SK-N-SH (cell line): ENCODE measurements around the gene NOX5. TPM values are rescaled to one million over a fixed set of nuclear protein-coding genes. Genes with fewer than 3 reads are reported as not detected.

Experiments
- CTCF ChIA-PET: fragments of 300-600, 350-600 bp; formaldehyde crosslinking; extraction: SDS; loops from one replicate; lab custom pipeline; 2021; lab: Yijun Ruan, JAX
- POLR2A ChIA-PET: fragments of 350-600 bp; sonication (Branson Sonifier 250); formaldehyde crosslinking; extraction: SDS; loops from one replicate; lab custom pipeline; 2020; ENCODE audit warnings: antibody characterized with exemption, inconsistent platforms; lab: Yijun Ruan, JAX
- DNase-seq: peaks from one replicate; pipeline ENCODE4 v3.0.0; 2012
- H2AFZ ChIP-seq: fragments of 200-600 bp; sonication (generic); 2 replicates; pipeline ENCODE4 v1.8.1; 2016; ENCODE audit warnings: antibody characterized with exemption, mild to moderate bottlenecking, low read depth
- H3F3A ChIP-seq: fragments of 200-600 bp; sonication (generic); replicated peaks from 2 replicates; pipeline ENCODE3; 2016; ENCODE audit warnings: antibody characterized with exemption, mild to moderate bottlenecking; ENCODE audit not compliant: insufficient read depth
- H3K27ac ChIP-seq, 2 experiments: fragments of 200-500 bp in 1 of 2; fragments of 200-600 bp in 1 of 2; sonication (Bioruptor generic) in 1 of 2; sonication (generic), shearing (Covaris generic) in 1 of 2; 2 replicates each; pipeline versions ENCODE4 v1.5.1 to v1.6.1; 2014 to 2016; ENCODE audit warnings: low read depth in 2 of 2, inconsistent platforms in 1 of 2, low read length in 1 of 2, mild to moderate bottlenecking in 1 of 2, mixed read lengths in 1 of 2
- H3K27me3 ChIP-seq: fragments of 200-600 bp; sonication (generic), shearing (Covaris generic); 2 replicates; pipeline ENCODE4 v1.6.1; 2016; ENCODE audit warnings: mixed run types; ENCODE audit not compliant: insufficient read depth
- H3K36me3 ChIP-seq, 2 experiments: fragments of 200-500 bp in 1 of 2; fragments of 200-600 bp in 1 of 2; sonication (Bioruptor generic) in 1 of 2; sonication (generic) in 1 of 2; replicated peaks in 1 of 2; 2 replicates each; pipeline versions ENCODE3 to v1.5.1; 2014 to 2016; ENCODE audit warnings: low read length in 1 of 2, mild to moderate bottlenecking in 1 of 2; ENCODE audit not compliant: insufficient read depth in 2 of 2, control insufficient read depth in 1 of 2
- H3K4me1 ChIP-seq, 2 experiments: fragments of 200-500 bp in 1 of 2; fragments of 200-600 bp in 1 of 2; sonication (Bioruptor generic) in 1 of 2; sonication (generic), shearing (Covaris generic) in 1 of 2; 2 replicates each; pipeline versions ENCODE4 v1.5.1 to v1.6.1; 2014 to 2016; ENCODE audit warnings: low read depth in 1 of 2, low read length in 1 of 2, mixed run types in 1 of 2; ENCODE audit not compliant: insufficient read depth in 2 of 2, control insufficient read depth in 1 of 2
- H3K4me2 ChIP-seq: fragments of 200-600 bp; sonication (generic), shearing (Covaris generic); 2 replicates; pipeline ENCODE4 v1.6.1; 2017; ENCODE audit warnings: mixed run types
- H3K4me3 ChIP-seq, 2 experiments: fragments of 200-500 bp in 1 of 2; fragments of 200-600 bp in 1 of 2; sonication (Bioruptor generic) in 1 of 2; sonication (generic), shearing (Covaris generic) in 1 of 2; 2 replicates each; pipeline versions ENCODE4 v1.5.1 to v1.8.1; 2014 to 2016; ENCODE audit warnings: low read depth in 2 of 2, inconsistent platforms in 1 of 2, low read length in 1 of 2, mild to moderate bottlenecking in 1 of 2, mixed read lengths in 1 of 2, moderate library complexity in 1 of 2
- H3K79me2 ChIP-seq: fragments of 200-600 bp; sonication (generic); 2 replicates; pipeline ENCODE4 v1.8.1; 2017; ENCODE audit warnings: mild to moderate bottlenecking; ENCODE audit not compliant: insufficient read depth
- H3K9ac ChIP-seq: fragments of 200-600 bp; sonication (generic); 2 replicates; pipeline ENCODE4 v1.6.1; 2017; ENCODE audit warnings: mixed run types
- H3K9me2 ChIP-seq: fragments of 200-600 bp; sonication (generic); 2 replicates; pipeline ENCODE4 v1.6.1; 2017; ENCODE audit warnings: mixed run types
- H3K9me3 ChIP-seq: fragments of 200-600 bp; sonication (generic); 2 replicates; pipeline ENCODE4 v1.6.1; 2017; ENCODE audit warnings: mixed run types, mild to moderate bottlenecking, moderate library complexity
- H4K20me1 ChIP-seq: fragments of 200-600 bp; sonication (generic); 2 replicates; pipeline ENCODE4 v1.6.1; 2017; ENCODE audit warnings: mild to moderate bottlenecking, mixed run types; ENCODE audit not compliant: insufficient read depth
- CHD2 ChIP-seq: fragments of 150-350 bp; IDR thresholded peaks from 2 replicates; pipeline ENCODE4 v1.6.1; 2018; ENCODE audit warnings: low read length; ENCODE audit not compliant: partially characterized antibody
- ELF1 ChIP-seq: IDR thresholded peaks from 2 replicates; pipeline ENCODE4 v1.4.0; 2012
- EP300 ChIP-seq, 2 experiments: IDR thresholded peaks; 2 replicates each; pipeline versions ENCODE4 v1.4.0 to v1.6.1; 2012; ENCODE audit warnings: borderline replicate concordance in 1 of 2, low read depth in 1 of 2, low read length in 1 of 2
- FOXM1 ChIP-seq: IDR thresholded peaks from 2 replicates; pipeline ENCODE4 v1.4.0; 2012; ENCODE audit warnings: low read depth, mild to moderate bottlenecking
- GABPA ChIP-seq: IDR thresholded peaks from 2 replicates; pipeline ENCODE4 v1.4.0; 2012; ENCODE audit warnings: low read depth, mild to moderate bottlenecking
- IRF3 ChIP-seq: fragments of 150-350 bp; IDR thresholded peaks from 2 replicates; pipeline ENCODE4 v1.6.1; 2016; ENCODE audit warnings: mild to moderate bottlenecking, low read depth, low read length
- MEF2A ChIP-seq: IDR thresholded peaks from 2 replicates; pipeline ENCODE4 v1.4.0; 2012; ENCODE audit warnings: low read depth, borderline replicate concordance
- NRF1 ChIP-seq: IDR thresholded peaks from 2 replicates; pipeline ENCODE4 v1.6.1; 2012; ENCODE audit warnings: low read depth, mild to moderate bottlenecking, low read length
- POLR2AphosphoS5 ChIP-seq: IDR thresholded peaks from 2 replicates; pipeline ENCODE4 v1.6.1; 2012; ENCODE audit warnings: low read depth, low read length
- RFX5 ChIP-seq: IDR thresholded peaks from 2 replicates; pipeline ENCODE4 v1.6.1; 2012; ENCODE audit warnings: mild to moderate bottlenecking, improper control_type of control experiment, low read length
- TCF12 ChIP-seq: IDR thresholded peaks from 2 replicates; pipeline ENCODE4 v1.4.0; 2012
- USF2 ChIP-seq: fragments of 150-350 bp; IDR thresholded peaks from 2 replicates; pipeline ENCODE4 v1.6.1; 2017; ENCODE audit warnings: antibody characterized with exemption, low read length, low read depth, borderline replicate concordance
- ZBTB33 ChIP-seq: IDR thresholded peaks from 2 replicates; pipeline ENCODE4 v1.4.0; 2012; ENCODE audit warnings: low read depth, borderline replicate concordance
- WGBS: methylation state at CpG from one replicate; pipeline ENCODE4 v1.1.6; 2017; ENCODE audit warnings: low lambda C conversion rate; 5-methylcytosine and 5-hydroxymethylcytosine counted together
- polyA plus RNA-seq, 3 experiments: library from polyadenylated mRNA; depleted of rRNA; stranded (reverse); fragments of >200 nt; gene quantifications; 2 replicates each; pipeline ENCODE4 v1.2.3, GENCODE V29; 2012

NOX5 gene
- polyA plus RNA-seq, 1 of the 3 experiments (the other 2 are of a cell fraction) = 0.05 TPM

- Histone ChIP-seq H3K27ac (no peak overlapping the region), H3K9ac (no peak overlapping the region), H3K36me3 (no peaks in the 10 kb centered on the region), H3K79me2 (no peaks in the 10 kb centered on the region), H3K4me3 (no peak overlapping the region), H3K27me3 (no peaks in the 10 kb centered on the region), H3K4me2 (no peak overlapping the region), H3K4me1 (peaks cover 0 to 13% of the 10 kb centered on the region in 2 experiments; a peak in 3 of 4 replicates), H4K20me1 (no peaks in the 10 kb centered on the region), H3F3A (no peaks in the 10 kb centered on the region), H3K9me3 (no peaks in the 10 kb centered on the region), H2AFZ (no peak overlapping the region), H3K9me2 (no peaks in the 10 kb centered on the region)
- ChIA-PET CTCF (interaction anchor here (0.9 kb wide), 1 partner anchor 11 kb away, joined by 4 read pairs; no protein-coding TSS in a partner anchor), POLR2A (no interaction called here)
- 60% methylated on average over 1 of the region's 1 CpG for WGBS
- no peak for DNase-seq
- TF ChIP-seq FOXM1 (no peak), NRF1 (no peak), RFX5 (no peak), USF2 (no peak), CHD2 (no peak), POLR2AphosphoS5 (no peak), IRF3 (no peak), EP300 (IDR thresholded peaks at IDR 0.05; ENCODE audit: borderline replicate concordance in 1 of 2, low read depth in 1 of 2, low read length in 1 of 2) (no peak)
Observed at GRCh38 chr15:69070396-69070795, 55.9 kb downstream of the NOX5 start.

GRCh38 chr15:69071260-69071659 is 56.8 kb downstream of the NOX5 start:
- Histone ChIP-seq H3K36me3 (no peaks in the 10 kb centered on the region), H3K4me2 (no peak overlapping the region), H3K79me2 (no peaks in the 10 kb centered on the region), H3F3A (no peaks in the 10 kb centered on the region), H3K4me1 (peaks cover 0 to 14% of the 10 kb centered on the region in 2 experiments; a peak in 3 of 4 replicates), H3K9ac (no peak overlapping the region), H4K20me1 (no peaks in the 10 kb centered on the region), H3K27me3 (no peaks in the 10 kb centered on the region), H3K9me3 (no peaks in the 10 kb centered on the region), H3K9me2 (no peaks in the 10 kb centered on the region), H2AFZ (no peak overlapping the region), H3K4me3 (no peak overlapping the region), H3K27ac (no peak overlapping the region)
- ChIA-PET CTCF (interaction anchor here (2.3 kb wide), 1 partner anchor 323 kb away, joined by 6 read pairs; no protein-coding TSS in a partner anchor), POLR2A (no interaction called here)
- TF ChIP-seq CHD2 (no peak), NRF1 (no peak), EP300 (IDR thresholded peaks at IDR 0.05; ENCODE audit: borderline replicate concordance in 1 of 2, low read depth in 1 of 2, low read length in 1 of 2) (no peak), GABPA (no peak), MEF2A (no peak), TCF12 (no peak), ZBTB33 (no peak), ELF1 (no peak)
- 92% methylated on average over 5 of the region's 5 CpGs for WGBS
- DNase-seq = no peak
